Naive thymus-derived CD4-positive, alpha-beta T cell (primary cell): ENCODE data around the gene C1orf167. TPM values are rescaled to one million over a fixed set of nuclear protein-coding genes. Genes with fewer than 3 reads are reported as not detected.
A peak's percentile ranks its signal among the peaks of the same experiment; 100 is the strongest.

Experiments
- ATAC-seq: fragments of 150-1000 bp; cut with Tn5 transposase; 2 replicates; pipeline ENCODE4 v1.10.0; 2021; ENCODE audit warnings: mild to moderate bottlenecking, moderate library complexity
- CTCF ChIA-PET: fragments of 350-600 bp; sonication (Branson Sonifier 250); formaldehyde crosslinking; loops from one replicate; lab custom pipeline; 2021; ENCODE audit warnings: antibody characterized with exemption; lab: Charles Lee
- POLR2A ChIA-PET: fragments of 350-600 bp; sonication (Branson Sonifier 250); formaldehyde crosslinking; loops from one replicate; lab custom pipeline; 2021; ENCODE audit warnings: antibody characterized with exemption, inconsistent platforms; lab: Charles Lee
- DNase-seq, 9 donors: peaks; one replicate each; pipeline versions ENCODE4 v3.0.0 to v3.0.0-alpha.2; 2020 to 2022; ENCODE audit warnings: mixed read lengths in 1 of 9
- H3K27ac ChIP-seq: one replicate; pipeline ENCODE4 v1.7.0; 2013; ENCODE audit warnings: mild to moderate bottlenecking, low read depth, low read length, moderate library complexity
- H3K27me3 ChIP-seq, 2 donors: one replicate each; pipeline ENCODE4 v1.7.0; 2013; ENCODE audit warnings: low read length in 2 of 2, mild to moderate bottlenecking in 2 of 2, moderate library complexity in 2 of 2; ENCODE audit not compliant: control insufficient read depth in 2 of 2, insufficient read depth in 2 of 2
- H3K36me3 ChIP-seq, 3 experiments: 1 replicate in 2 of 3; 2 replicates in 1 of 3; pipeline ENCODE4 v1.7.0; 2013; ENCODE audit warnings: low read length in 3 of 3, mild to moderate bottlenecking in 3 of 3, moderate library complexity in 1 of 3; ENCODE audit not compliant: insufficient read depth in 3 of 3, control insufficient read depth in 2 of 3
- H3K4me1 ChIP-seq, 2 donors: one replicate each; pipeline ENCODE4 v1.7.0; 2013; ENCODE audit warnings: low read length in 2 of 2, mild to moderate bottlenecking in 2 of 2, moderate library complexity in 1 of 2; ENCODE audit not compliant: control insufficient read depth in 2 of 2, insufficient read depth in 2 of 2
- H3K4me3 ChIP-seq: 2 replicates; pipeline ENCODE4 v1.7.0; 2013; ENCODE audit warnings: mild to moderate bottlenecking, low read length
- H3K9me3 ChIP-seq, 3 experiments: 1 replicate in 2 of 3; 2 replicates in 1 of 3; pipeline ENCODE4 v1.7.0; 2013; ENCODE audit warnings: low read length in 3 of 3; ENCODE audit not compliant: control insufficient read depth in 2 of 3
- H3K27ac Mint-ChIP-seq, 9 donors: one replicate each; pipeline ENCODE4 v1.8.0; 2020 to 2022; ENCODE audit warnings: mixed read lengths in 9 of 9, mild to moderate bottlenecking in 8 of 9, moderate library complexity in 5 of 9, inconsistent platforms in 2 of 9
- H3K27me3 Mint-ChIP-seq, 5 donors: one replicate each; pipeline ENCODE4 v1.8.0; 2021 to 2022; ENCODE audit warnings: mixed read lengths in 5 of 5, mild to moderate bottlenecking in 1 of 5
- H3K36me3 Mint-ChIP-seq, 5 donors: one replicate each; pipeline ENCODE4 v1.8.0; 2020 to 2022; ENCODE audit warnings: mixed read lengths in 5 of 5, mild to moderate bottlenecking in 3 of 5, inconsistent platforms in 1 of 5
- H3K4me1 Mint-ChIP-seq, 7 donors: one replicate each; pipeline ENCODE4 v1.8.0; 2020 to 2022; ENCODE audit warnings: mixed read lengths in 7 of 7, mild to moderate bottlenecking in 3 of 7, inconsistent platforms in 1 of 7
- H3K4me3 Mint-ChIP-seq, 10 donors: one replicate each; pipeline ENCODE4 v1.8.0; 2020 to 2022; ENCODE audit warnings: mild to moderate bottlenecking in 10 of 10, mixed read lengths in 10 of 10, moderate library complexity in 6 of 10, inconsistent platforms in 2 of 10
- H3K9me3 Mint-ChIP-seq, 11 donors: one replicate each; pipeline ENCODE4 v1.8.0; 2020 to 2022; ENCODE audit warnings: mixed read lengths in 11 of 11, mild to moderate bottlenecking in 4 of 11, inconsistent platforms in 1 of 11, moderate library complexity in 1 of 11
- intact Hi-C, 2 donors: fragments of 100-400 bp; cut with micrococcal nuclease; formaldehyde crosslinking; loops; one replicate each; pipeline ENCODE4 v1.15.1; 2023
- polyA plus RNA-seq, 2 donors: library from polyadenylated mRNA; unstranded; fragments of 300-500 nt; fragmentation: Illumina TruSeq; gene quantifications; one replicate each; pipeline ENCODE4 v1.2.3, GENCODE V29; 2021
- total RNA-seq, 6 experiments: library from RNA in 5 of 6; stranded (reverse) in 5 of 6; gene quantifications; 1 replicate in 5 of 6; 2 replicates in 1 of 6; pipeline ENCODE4 v1.2.3 and lab custom pipeline; 2021 to 2026

C1orf167 gene
- total and polyA plus RNA-seq, 7 experiments from 2014 or later = 0.13 to 0.45 TPM; not detected in 5

GRCh38 chr1:11778844-11779623, 17.0 kb downstream of the C1orf167 start:
- Mint-ChIP-seq H3K4me1 (peaks cover 0 to 4% (median 0%) of the 10 kb centered on the region in 7 donors), H3K36me3 (no peaks in the 10 kb centered on the region), H3K9me3 (no peaks in the 10 kb centered on the region), H3K4me3 (no peak overlapping the region), H3K27me3 (peaks cover 0 to 3% (median 0%) of the 10 kb centered on the region in 5 donors), H3K27ac (no peak overlapping the region)
- Histone ChIP-seq H3K27me3 (no peaks in the 10 kb centered on the region), H3K4me1 (no peaks in the 10 kb centered on the region), H3K36me3 (no peaks in the 10 kb centered on the region), H3K4me3 (no peak overlapping the region), H3K27ac (no peak overlapping the region), H3K9me3 (no peaks in the 10 kb centered on the region)
- ChIA-PET CTCF (no interaction called here), POLR2A (no interaction called here)
- ATAC-seq = no peak
- no peak for DNase-seq
- intact Hi-C loops = no loop called here

GRCh38 chr1:11779715-11780379, 17.9 kb downstream of the C1orf167 start:
- CTCF ChIA-PET = interaction anchor here (0.8 kb wide), 1 partner anchor 10 kb away, joined by 4 read pairs; no protein-coding TSS in a partner anchor

GRCh38 chr1:11780380-11781147, 18.6 kb downstream of the C1orf167 start:
- no peak overlapping the region for H3K4me3 ChIP-seq
- intact Hi-C loops = no loop called here
- no peaks in the 10 kb centered on the region for H3K36me3 Mint-ChIP-seq
- POLR2A ChIA-PET = interaction anchor here (0.8 kb wide), 1 partner anchor 128 kb away, joined by 3 read pairs; no protein-coding TSS in a partner anchor
- peaks cover 4 to 11% of the 10 kb centered on the region in 2 donors for H3K4me1 ChIP-seq
- ATAC-seq (no peak), DNase-seq (no peak)
- no peak overlapping the region for H3K27ac ChIP-seq
- no peaks in the 10 kb centered on the region for H3K36me3 ChIP-seq
- H3K9me3 Mint-ChIP-seq = no peaks in the 10 kb centered on the region
- H3K9me3 ChIP-seq = no peaks in the 10 kb centered on the region
- no peak overlapping the region for H3K4me3 Mint-ChIP-seq
- peaks cover 0 to 3% (median 0%) of the 10 kb centered on the region in 5 donors for H3K27me3 Mint-ChIP-seq
- CTCF ChIA-PET = interaction anchor here (0.8 kb wide), 1 partner anchor 11 kb away, joined by 4 read pairs; no protein-coding TSS in a partner anchor
- peak overlapping the region in 1 of 9 donors; percentile 25 for H3K27ac Mint-ChIP-seq
- no peaks in the 10 kb centered on the region for H3K27me3 ChIP-seq
- H3K4me1 Mint-ChIP-seq = peaks cover 3 to 9% (median 4%) of the 10 kb centered on the region in 7 donors

More at GRCh38 chr1:11779715-11780379, 17.9 kb downstream of the C1orf167 start:
- H3K4me3 Mint-ChIP-seq = no peak overlapping the region
- H3K4me1 Mint-ChIP-seq = peaks cover 0 to 5% (median 0%) of the 10 kb centered on the region in 7 donors
- H3K27me3 Mint-ChIP-seq = peaks cover 0 to 3% (median 0%) of the 10 kb centered on the region in 5 donors
- intact Hi-C loops = no loop called here
- Histone ChIP-seq H3K4me1 (peaks cover 3 to 5% of the 10 kb centered on the region in 2 donors), H3K27ac (no peak overlapping the region), H3K27me3 (no peaks in the 10 kb centered on the region), H3K36me3 (no peaks in the 10 kb centered on the region), H3K4me3 (no peak overlapping the region), H3K9me3 (no peaks in the 10 kb centered on the region)
- DNase-seq (no peak), ATAC-seq (no peak)
- no peaks in the 10 kb centered on the region for H3K36me3 Mint-ChIP-seq
- POLR2A ChIA-PET = no interaction called here
- no peaks in the 10 kb centered on the region for H3K9me3 Mint-ChIP-seq
- H3K27ac Mint-ChIP-seq = no peak overlapping the region

- Mint-ChIP-seq H3K4me3 (no peak overlapping the region), H3K9me3 (no peaks in the 10 kb centered on the region), H3K36me3 (no peaks in the 10 kb centered on the region), H3K4me1 (peaks cover 4 to 9% (median 6%) of the 10 kb centered on the region in 7 donors), H3K27me3 (no peaks in the 10 kb centered on the region), H3K27ac (no peak overlapping the region)
- ChIA-PET CTCF (no interaction called here), POLR2A (interaction anchor here (0.8 kb wide), 1 partner anchor 127 kb away, joined by 3 read pairs; no protein-coding TSS in a partner anchor)
- no peaks in the 10 kb centered on the region for H3K9me3 ChIP-seq
- no peaks in the 10 kb centered on the region for H3K27me3 ChIP-seq
- intact Hi-C loops = no loop called here
- H3K4me1 ChIP-seq = peaks cover 4 to 11% of the 10 kb centered on the region in 2 donors
- DNase-seq (no peak), ATAC-seq (no peak)
- no peak overlapping the region for H3K27ac ChIP-seq
- H3K4me3 ChIP-seq = no peak overlapping the region
- H3K36me3 ChIP-seq = no peaks in the 10 kb centered on the region
Observed at GRCh38 chr1:11781297-11781696, 19.3 kb downstream of the C1orf167 start.

- Histone ChIP-seq H3K9me3 (no peaks in the 10 kb centered on the region), H3K27ac (no peak overlapping the region), H3K4me1 (peaks cover 4 to 11% of the 10 kb centered on the region in 2 donors), H3K27me3 (no peaks in the 10 kb centered on the region), H3K36me3 (no peaks in the 10 kb centered on the region), H3K4me3 (no peak overlapping the region)
- H3K4me1 Mint-ChIP-seq = peaks cover 4 to 9% (median 6%) of the 10 kb centered on the region in 7 donors
- DNase-seq (no peak), ATAC-seq (no peak)
- H3K9me3 Mint-ChIP-seq = no peaks in the 10 kb centered on the region
- H3K4me3 Mint-ChIP-seq = no peak overlapping the region
- no peaks in the 10 kb centered on the region for H3K36me3 Mint-ChIP-seq
- intact Hi-C loops = no loop called here
- POLR2A ChIA-PET = no interaction called here
- H3K27me3 Mint-ChIP-seq = no peaks in the 10 kb centered on the region
- CTCF ChIA-PET = no interaction called here
- H3K27ac Mint-ChIP-seq = no peak overlapping the region
Observed at GRCh38 chr1:11782127-11782708, 20.2 kb downstream of the C1orf167 start.

- no peak for ATAC-seq
- no peaks in the 10 kb centered on the region for H3K36me3 Mint-ChIP-seq
- intact Hi-C loops = no loop called here
- CTCF ChIA-PET = interaction anchor here (0.7 kb wide), 1 partner anchor 14 kb away, joined by 3 read pairs; no protein-coding TSS in a partner anchor
- no peak for DNase-seq
- H3K27me3 Mint-ChIP-seq = no peaks in the 10 kb centered on the region
- POLR2A ChIA-PET = interaction anchor here (0.9 kb wide), 1 partner anchor 20 kb away, joined by 3 read pairs; no protein-coding TSS in a partner anchor
- Histone ChIP-seq H3K4me1 (peaks cover 4 to 11% of the 10 kb centered on the region in 2 donors), H3K4me3 (no peak overlapping the region), H3K27ac (no peak overlapping the region), H3K27me3 (no peaks in the 10 kb centered on the region), H3K9me3 (no peaks in the 10 kb centered on the region), H3K36me3 (no peaks in the 10 kb centered on the region)
- H3K4me3 Mint-ChIP-seq = peak overlapping the region in 2 of 10 donors; percentile 48 to 68
- H3K4me1 Mint-ChIP-seq = peaks cover 4 to 9% (median 6%) of the 10 kb centered on the region in 7 donors
- H3K9me3 Mint-ChIP-seq = no peaks in the 10 kb centered on the region
- H3K27ac Mint-ChIP-seq = no peak overlapping the region
Observed at GRCh38 chr1:11783556-11783955, 21.6 kb downstream of the C1orf167 start.
